ENCODE results near the gene KRTAP4-6. TPM values are rescaled to one million over a fixed set of nuclear protein-coding genes. Genes with fewer than 3 reads are reported as not detected.

The KRTAP4-6 gene
- total and polyA plus RNA-seq, 2 of the 8 experiments (the other 6 are each of a cell fraction or from before 2014, with no cell fraction given) = not detected

DNA sequence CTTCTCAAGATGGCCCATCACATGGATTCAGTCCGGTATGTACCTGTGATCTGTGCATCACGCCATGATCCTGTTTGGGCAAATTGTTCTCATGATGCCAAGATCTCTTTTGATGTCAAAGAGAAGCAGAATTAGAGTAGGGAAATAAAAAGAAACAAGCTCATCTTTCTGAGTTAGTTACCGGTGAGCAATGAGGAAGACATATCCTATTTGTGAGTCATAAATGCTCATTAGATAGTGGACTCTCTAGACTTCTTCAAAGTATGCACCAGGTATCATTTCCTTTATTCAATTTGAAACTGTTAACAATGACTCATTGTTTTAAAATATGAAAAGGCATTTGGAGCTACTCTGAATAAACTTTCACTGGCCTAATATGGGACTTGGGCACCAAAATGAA, 8.4 kb downstream of the KRTAP4-6 start (continued):
- no peak for TF ChIP-seq CHD1 (IDR thresholded peaks at IDR 0.05; ENCODE audit: low read depth, low read length)
- no peak for TF ChIP-seq KDM1A (IDR thresholded peaks at IDR 0.05; ENCODE audit: borderline replicate concordance, low read length)

Data from H1 (cell line).